BE2C (cell line): Measurements from ENCODE around the gene CHKA.
A peak's percentile ranks its signal among the peaks of the same experiment; 100 is the strongest.

ENCODE experiments used
- DNase-seq: peaks from one replicate; pipeline ENCODE4 v3.0.0-alpha.2; 2020
- H3K27me3 ChIP-seq: fragments of 250-450 bp; sonication (Bioruptor Pico); 2 replicates; pipeline ENCODE4 v1.5.1; 2020; ENCODE audit warnings: mild to moderate bottlenecking
- H3K36me3 ChIP-seq: fragments of 250-450 bp; sonication (Bioruptor Pico); 2 replicates; pipeline ENCODE4 v1.5.1; 2020; ENCODE audit warnings: mild to moderate bottlenecking
- H3K4me1 ChIP-seq: fragments of 250-450 bp; sonication (Bioruptor Pico); 2 replicates; pipeline ENCODE4 v1.5.1; 2020
- H3K4me3 ChIP-seq: 2 replicates; pipeline ENCODE4 v1.5.1; 2011; ENCODE audit warnings: low read depth, low read length
- H3K9me3 ChIP-seq: fragments of 250-450 bp; sonication (Bioruptor Pico); 2 replicates; pipeline ENCODE4 v1.5.1; 2020
- CTCF ChIP-seq: IDR thresholded peaks from 2 replicates; pipeline ENCODE4 v1.5.1; 2012; ENCODE audit warnings: mild to moderate bottlenecking, low read depth, low read length

The CHKA gene

DNA sequence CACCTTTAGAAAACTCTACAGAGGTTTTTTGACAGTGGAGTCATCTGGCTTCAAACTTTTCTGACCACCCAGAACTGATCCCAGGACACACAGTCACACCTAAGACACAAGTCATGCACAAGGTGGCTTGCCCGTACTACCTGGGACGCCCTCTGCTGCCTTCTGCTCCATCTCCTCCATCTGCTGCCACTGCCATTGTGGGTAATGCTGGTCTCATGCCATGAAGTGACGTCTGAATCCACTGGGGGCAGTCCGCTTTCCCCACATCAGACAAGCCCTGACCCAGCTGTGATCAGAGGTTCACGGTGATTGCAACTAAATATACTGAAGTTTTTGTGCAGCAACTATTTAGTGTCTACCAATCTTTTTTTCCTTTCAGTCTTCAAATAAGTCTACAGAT lies 96.1 kb downstream of the CHKA start:
- Histone ChIP-seq H3K36me3 (no peaks in the 10 kb centered on the region), H3K4me1 (no peaks in the 10 kb centered on the region), H3K4me3 (no peak overlapping the region), H3K9me3 (no peaks in the 10 kb centered on the region), H3K27me3 (no peaks in the 10 kb centered on the region)
- DNase-seq = no peak
- TF ChIP-seq CTCF = peak; percentile 20; the same call in 1 of the 2 replicates

- Histone ChIP-seq H3K9me3 (no peaks in the 10 kb centered on the region), H3K36me3 (no peaks in the 10 kb centered on the region), H3K4me1 (no peaks in the 10 kb centered on the region), H3K4me3 (no peak overlapping the region), H3K27me3 (no peaks in the 10 kb centered on the region)
- no peak for TF ChIP-seq CTCF
- no peak for DNase-seq
Observed at GRCh38 chr11:68024508-68024907, 96.7 kb downstream of the CHKA start.

DNA sequence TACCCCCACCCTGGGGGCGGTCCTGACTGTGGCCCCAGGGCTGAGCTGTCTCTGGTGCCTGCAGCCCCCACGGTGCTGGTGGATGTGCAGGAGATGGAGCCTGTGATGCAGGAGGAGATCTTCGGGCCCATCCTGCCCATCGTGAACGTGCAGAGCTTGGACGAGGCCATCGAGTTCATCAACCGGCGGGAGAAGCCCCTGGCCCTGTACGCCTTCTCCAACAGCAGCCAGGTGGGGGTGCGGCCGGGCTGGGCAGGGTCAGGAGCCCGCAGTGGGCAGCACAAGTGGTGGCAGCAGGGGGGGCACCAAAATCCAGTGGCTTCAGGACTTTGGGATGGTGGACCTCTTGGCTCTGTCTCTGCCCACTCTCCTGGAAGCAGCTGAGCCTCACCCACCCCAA lies 98.7 kb downstream of the CHKA start:
- Histone ChIP-seq H3K9me3 (no peaks in the 10 kb centered on the region), H3K27me3 (no peaks in the 10 kb centered on the region), H3K4me3 (no peak overlapping the region), H3K4me1 (no peaks in the 10 kb centered on the region), H3K36me3 (no peaks in the 10 kb centered on the region)
- TF ChIP-seq CTCF = no peak
- DNase-seq = no peak

DNA sequence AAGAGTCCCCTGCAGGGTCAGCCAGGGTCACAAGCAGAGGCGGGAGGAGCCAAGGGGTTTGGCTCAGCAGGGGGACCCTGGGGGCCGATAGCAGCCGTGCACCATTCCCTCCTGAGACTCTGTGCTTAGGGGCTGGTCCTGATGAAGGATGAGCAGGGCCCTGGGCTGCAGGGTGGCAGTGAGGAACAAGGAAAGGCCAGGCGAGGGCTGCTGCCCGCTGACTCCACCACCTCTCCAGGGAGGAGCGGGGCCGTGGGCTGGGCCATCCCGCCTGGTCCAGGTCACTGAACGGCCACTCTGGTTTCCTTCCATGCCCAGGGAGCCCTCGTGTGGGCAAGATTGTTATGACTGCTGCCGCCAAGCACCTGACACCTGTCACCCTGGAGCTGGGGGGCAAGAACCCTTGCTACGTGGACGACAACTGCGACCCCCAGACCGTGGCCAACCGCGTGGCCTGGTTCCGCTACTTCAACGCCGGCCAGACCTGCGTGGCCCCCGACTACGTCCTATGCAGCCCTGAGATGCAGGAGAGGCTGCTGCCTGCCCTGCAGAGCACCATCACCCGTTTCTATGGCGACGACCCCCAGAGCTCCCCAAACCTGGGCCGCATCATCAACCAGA lies 99.9 kb downstream of the CHKA start:
- no peak for DNase-seq
- Histone ChIP-seq H3K9me3 (no peaks in the 10 kb centered on the region), H3K27me3 (no peaks in the 10 kb centered on the region), H3K36me3 (no peaks in the 10 kb centered on the region), H3K4me1 (peaks cover 6% of the 10 kb centered on the region), H3K4me3 (no peak overlapping the region)
- TF ChIP-seq CTCF = peak; percentile 3; the same call in 1 of the 2 replicates

DNA sequence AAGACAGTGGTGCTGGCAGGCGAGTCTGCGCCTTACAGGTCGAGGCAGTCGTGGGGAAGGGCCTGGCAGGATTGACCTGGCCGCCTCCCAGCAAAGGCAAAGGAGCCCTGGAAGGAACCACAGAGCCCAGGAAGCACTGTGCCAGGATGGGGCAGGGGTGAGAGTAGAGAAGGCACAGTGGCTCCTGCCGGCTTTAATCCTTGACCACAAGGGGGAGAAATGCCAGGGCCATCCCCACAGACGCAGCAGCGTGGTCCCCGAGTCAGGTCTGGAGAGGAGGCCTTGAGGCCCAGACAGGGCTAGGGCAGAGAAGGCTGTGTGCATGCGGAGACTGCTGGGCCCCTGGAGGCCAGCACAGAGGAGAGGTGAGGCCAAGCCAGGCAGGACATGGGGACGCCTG lies 100.6 kb downstream of the CHKA start:
- DNase-seq = peak; percentile 65
- Histone ChIP-seq H3K4me3 (no peak overlapping the region), H3K4me1 (peaks cover 6% of the 10 kb centered on the region), H3K9me3 (no peaks in the 10 kb centered on the region), H3K36me3 (no peaks in the 10 kb centered on the region), H3K27me3 (no peaks in the 10 kb centered on the region)
- peak; percentile 60 for TF ChIP-seq CTCF

DNA sequence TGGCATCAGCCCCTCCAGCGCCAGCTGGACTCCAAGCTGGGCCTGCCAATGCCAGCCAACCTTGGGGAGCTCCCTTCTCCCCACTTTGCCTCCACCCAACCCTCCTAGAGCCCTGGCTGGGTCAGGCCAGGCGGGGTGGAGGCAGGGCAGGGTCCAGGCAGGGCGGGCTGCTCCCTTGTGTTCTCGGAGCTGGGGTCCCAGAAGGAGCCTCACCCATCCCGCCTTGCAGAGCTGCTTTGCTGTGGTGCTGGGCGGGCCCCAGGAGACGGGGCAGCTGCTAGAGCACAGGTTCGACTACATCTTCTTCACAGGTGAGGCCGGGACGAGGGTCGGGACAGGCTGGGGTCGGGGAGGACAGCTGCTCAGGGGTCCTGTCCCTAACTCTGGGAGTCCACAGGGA lies 101.7 kb downstream of the CHKA start:
- Histone ChIP-seq H3K4me1 (peaks cover 6% of the 10 kb centered on the region), H3K36me3 (no peaks in the 10 kb centered on the region), H3K27me3 (no peaks in the 10 kb centered on the region), H3K4me3 (no peak overlapping the region), H3K9me3 (no peaks in the 10 kb centered on the region)
- DNase-seq = no peak
- TF ChIP-seq CTCF = no peak
